GM19468 (cell line): ENCODE measurements around the gene VAMP5.

Source experiments
- ATAC-seq: cut with Tn5 transposase; IDR thresholded peaks from one replicate; pipeline ENCODE4 v1.9.1; 2021; ENCODE audit warnings: mild to moderate bottlenecking, moderate library complexity, moderate number of reproducible peaks; ENCODE audit not compliant: unreplicated experiment; ENCODE audit errors: extremely low read depth

The VAMP5 gene

DNA sequence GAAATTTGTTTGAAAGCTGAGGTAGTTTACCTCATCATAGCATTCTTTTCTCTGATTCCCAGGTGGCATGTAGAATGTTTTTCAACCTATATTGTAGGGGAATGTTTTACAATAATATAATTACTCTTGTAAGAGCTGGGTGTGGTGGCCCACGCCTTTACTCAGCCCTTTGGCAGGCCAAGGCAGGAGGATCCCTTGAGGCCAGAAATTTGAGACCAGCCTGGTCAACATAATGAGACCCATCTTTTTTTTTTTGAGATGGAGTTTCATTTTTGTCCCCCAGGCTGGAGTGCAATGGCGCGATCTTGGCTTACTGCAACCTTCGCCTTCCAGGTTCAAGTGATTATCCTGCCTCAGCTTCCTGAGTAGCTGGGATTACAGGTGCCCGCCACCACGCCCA, 35.4 kb downstream of the VAMP5 start:
- ATAC-seq = no peak

DNA sequence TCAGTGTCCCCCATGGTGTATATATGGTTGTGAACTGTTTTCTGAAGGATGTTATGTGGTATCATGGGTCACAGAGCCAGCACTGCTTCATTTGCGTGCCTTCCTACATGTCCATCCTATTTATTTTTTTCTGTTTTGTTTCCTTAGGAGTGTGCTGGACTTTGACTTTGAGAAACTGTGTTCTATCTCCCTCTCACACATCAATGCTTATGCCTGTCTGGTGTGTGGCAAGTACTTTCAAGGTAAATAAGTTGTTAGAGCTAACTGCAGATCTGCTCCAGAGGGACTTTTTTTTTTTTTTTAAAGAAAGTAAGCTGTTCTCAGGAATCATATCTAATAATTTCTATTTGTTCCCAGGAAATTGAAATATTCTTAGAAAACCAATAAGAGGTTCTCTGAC, 37.1 kb downstream of the VAMP5 start:
- no peak for ATAC-seq

DNA sequence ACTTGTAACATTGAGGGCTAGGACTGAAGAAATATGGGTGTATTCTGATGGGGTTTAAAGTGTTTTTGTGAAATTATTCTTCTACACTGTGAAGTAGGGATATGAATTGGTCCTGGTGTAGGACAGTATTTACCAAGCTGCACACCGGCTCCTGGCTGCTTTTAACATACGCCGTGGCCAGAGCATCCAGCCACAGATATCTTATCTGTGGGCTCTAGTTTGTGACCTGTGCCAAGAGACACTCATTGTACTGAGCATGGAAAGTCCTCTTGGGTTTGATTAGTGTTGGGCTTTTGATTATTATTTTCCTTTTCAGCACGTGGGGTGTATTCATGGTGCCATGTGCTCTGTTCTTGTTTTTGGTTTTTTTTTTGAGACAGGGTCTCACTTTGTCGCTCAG, 39.8 kb downstream of the VAMP5 start:
- ATAC-seq = no peak

DNA sequence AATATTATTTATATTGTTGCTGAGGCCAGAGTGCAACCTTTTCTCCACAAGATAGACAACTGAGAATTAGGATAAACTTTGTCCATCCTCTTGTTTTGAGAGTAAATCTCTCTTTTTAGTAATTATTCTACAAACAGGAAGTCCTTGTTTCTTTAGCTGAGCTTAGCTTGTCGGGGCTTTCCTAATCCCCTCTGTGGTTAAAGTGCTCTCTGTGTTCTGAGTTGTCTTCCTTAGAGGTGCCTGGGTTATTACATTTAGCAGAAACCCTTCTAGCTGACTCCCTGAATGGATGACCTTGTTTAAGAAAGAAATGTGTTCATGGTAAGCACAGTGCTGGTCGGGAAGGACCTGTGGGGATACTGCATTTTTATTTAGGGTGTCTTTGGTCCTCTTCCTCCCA, 44.4 kb downstream of the VAMP5 start:
- no peak for ATAC-seq

DNA sequence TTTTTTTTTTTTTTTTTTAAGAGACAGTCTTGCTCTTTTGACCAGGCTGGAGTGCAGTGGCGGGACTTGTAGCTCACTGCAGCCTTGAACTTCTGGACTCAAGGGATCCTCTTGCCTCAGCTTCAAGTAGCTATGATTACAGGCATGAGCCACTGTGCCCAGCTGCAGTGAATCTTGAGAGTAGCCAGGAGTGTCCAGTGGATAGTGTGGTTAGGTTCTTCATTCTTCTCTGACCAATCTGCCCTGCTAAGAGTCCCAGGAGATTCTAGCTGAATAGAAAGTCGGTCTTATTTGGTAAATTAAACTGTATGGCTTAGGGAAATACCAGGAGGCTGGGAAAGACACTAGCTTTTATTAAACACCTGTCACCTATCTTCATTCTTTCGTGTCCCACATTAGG, 47.1 kb downstream of the VAMP5 start:
- no peak for ATAC-seq

DNA sequence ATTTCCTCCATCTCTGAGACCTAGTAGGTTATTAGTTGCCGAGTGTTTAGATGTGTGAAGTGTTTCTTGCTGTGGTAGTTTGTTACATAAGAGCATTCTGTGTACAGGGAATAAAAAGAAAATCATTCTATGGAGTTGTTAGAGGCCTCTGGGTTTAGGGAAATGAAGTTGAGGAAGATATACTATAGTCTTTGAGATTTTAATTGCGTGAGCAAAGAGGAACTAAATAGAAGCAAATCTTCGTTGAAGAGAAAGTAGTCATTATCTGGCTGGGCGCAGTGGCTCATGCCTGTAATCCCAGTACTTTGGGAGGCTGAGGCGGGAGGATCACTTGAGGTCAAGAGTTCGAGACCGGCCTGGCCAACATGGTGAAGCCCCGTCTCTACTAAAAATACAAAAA, 50.8 kb downstream of the VAMP5 start:
- no peak for ATAC-seq

DNA sequence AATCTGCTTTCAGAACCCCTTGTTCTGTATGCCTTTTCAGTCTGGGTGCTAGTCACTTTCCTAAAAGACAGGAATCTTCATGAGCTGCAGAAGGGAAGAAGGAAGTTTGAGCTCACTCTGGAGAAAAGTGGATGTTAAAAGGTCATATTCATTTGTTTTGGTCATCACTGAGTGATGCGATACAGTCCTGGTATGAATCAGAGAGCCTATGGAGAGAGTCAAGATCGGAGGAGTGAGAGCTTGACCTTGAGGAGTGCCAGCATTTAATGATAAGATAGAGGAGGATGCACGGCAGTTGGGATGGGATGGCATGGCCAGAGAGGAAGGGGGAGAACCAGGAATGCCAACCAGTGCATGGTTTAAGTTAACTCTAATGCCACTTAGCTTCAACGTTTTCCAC, 51.4 kb downstream of the VAMP5 start:
- ATAC-seq = no peak

DNA sequence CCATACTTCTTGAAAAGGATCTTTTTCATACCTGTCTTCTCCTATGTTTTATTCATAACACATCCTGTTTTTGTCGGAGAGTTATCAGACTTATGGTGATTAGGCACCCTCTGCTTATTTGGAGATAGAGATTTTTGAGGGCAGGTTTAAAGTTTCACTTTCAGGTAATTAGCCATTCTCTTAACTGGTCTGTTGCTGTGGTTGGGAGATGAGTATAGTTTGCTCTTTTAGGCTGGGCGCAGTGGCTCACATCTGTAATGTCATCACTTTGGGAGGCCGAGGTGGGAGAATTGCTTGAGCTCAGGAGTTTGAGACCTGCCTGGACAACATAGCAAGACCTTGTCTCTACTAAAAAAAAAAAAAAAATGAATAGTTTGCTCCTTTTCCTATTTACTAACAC, 58.5 kb downstream of the VAMP5 start:
- ATAC-seq = no peak
